Testis (tissue), 3 donors: ENCODE results near the gene MTURN. TPM values are rescaled to one million over a fixed set of nuclear protein-coding genes. Genes with fewer than 3 reads are reported as not detected.

Source experiments
- DNase-seq: peaks from one replicate; pipeline ENCODE4 v3.0.0-alpha.2; 2019
- H3K27ac ChIP-seq, 2 donors: fragments of 200-600 bp; sonication (generic); one replicate each; pipeline ENCODE4 v1.5.1; 2019
- H3K27me3 ChIP-seq: fragments of 200-600 bp; sonication (generic); one replicate; pipeline ENCODE4 v1.5.1; 2019
- H3K36me3 ChIP-seq: fragments of 200-600 bp; sonication (generic); one replicate; pipeline ENCODE4 v1.5.1; 2017; ENCODE audit warnings: low read depth; ENCODE audit errors: missing control alignments
- H3K4me1 ChIP-seq: fragments of 200-600 bp; sonication (generic); one replicate; pipeline ENCODE4 v1.5.1; 2019
- H3K4me3 ChIP-seq, 2 donors: fragments of 200-600 bp; sonication (generic); one replicate each; pipeline ENCODE4 v1.5.1; 2017 to 2019
- H3K9me3 ChIP-seq: fragments of 200-600 bp; sonication (generic); one replicate; pipeline ENCODE4 v1.5.1; 2017
- CTCF ChIP-seq, 3 experiments: fragments of 450-650 bp in 2 of 3; fragments of 200-600 bp in 1 of 3; sonication (generic) in 1 of 3; IDR thresholded peaks; one replicate each; pipeline ENCODE4 v1.5.1; 2016 to 2019; ENCODE audit warnings: antibody characterized with exemption in 3 of 3, mild to moderate bottlenecking in 2 of 3, moderate library complexity in 1 of 3
- POLR2A ChIP-seq: fragments of 450-650 bp; IDR thresholded peaks from one replicate; pipeline ENCODE4 v1.6.1; 2017; ENCODE audit warnings: antibody characterized with exemption, mild to moderate bottlenecking, moderate library complexity
- WGBS, 2 donors: methylation state at CpG; one replicate each; pipeline ENCODE4 v1.1.5; 2018; 5-methylcytosine and 5-hydroxymethylcytosine counted together
- intact Hi-C: fragments of 100-400 bp; cut with DNase I; formaldehyde crosslinking; loops from one replicate; pipeline ENCODE4 v1.15.1; 2023; ENCODE audit warnings: low total_unique reads
- polyA plus RNA-seq: library from polyadenylated mRNA; stranded (reverse); fragments of 350-450 nt; fragmentation: Illumina TruSeq; extraction: RNeasy Lipid Tissue Mini Kit (QIAGEN cat#74804); gene quantifications from one replicate; pipeline ENCODE4 v1.2.3, GENCODE V29; 2014; ENCODE audit warnings: low read depth, low replicate concordance; ENCODE audit not compliant: insufficient read depth
- total RNA-seq, 2 donors: library from RNA; depleted of rRNA; stranded (reverse); fragments of >200 nt; gene quantifications; one replicate each; pipeline ENCODE4 v1.2.3, GENCODE V29; 2016

MTURN gene
- total and polyA plus RNA-seq, 3 donors from 2014 or later = 17.3 to 25.6 (median 19.3) TPM

GRCh38 chr7:30162133-30162532, 27.3 kb downstream of the MTURN start:
- no peak for DNase-seq
- no peak overlapping the region for H3K4me3 ChIP-seq
- no peaks in the 10 kb centered on the region for H3K9me3 ChIP-seq
- peaks cover 4% of the 10 kb centered on the region for H3K4me1 ChIP-seq
- H3K27ac ChIP-seq = no peak overlapping the region
- intact Hi-C loops = no loop called here
- TF ChIP-seq CTCF (IDR thresholded peaks at IDR 0.05) = no peak
- no peak for TF ChIP-seq POLR2A
- H3K27me3 ChIP-seq = no peaks in the 10 kb centered on the region
- H3K36me3 ChIP-seq = no peaks in the 10 kb centered on the region
- 64 to 76% methylated on average over 3 of the region's 3 CpGs for WGBS, 2 donors

DNA sequence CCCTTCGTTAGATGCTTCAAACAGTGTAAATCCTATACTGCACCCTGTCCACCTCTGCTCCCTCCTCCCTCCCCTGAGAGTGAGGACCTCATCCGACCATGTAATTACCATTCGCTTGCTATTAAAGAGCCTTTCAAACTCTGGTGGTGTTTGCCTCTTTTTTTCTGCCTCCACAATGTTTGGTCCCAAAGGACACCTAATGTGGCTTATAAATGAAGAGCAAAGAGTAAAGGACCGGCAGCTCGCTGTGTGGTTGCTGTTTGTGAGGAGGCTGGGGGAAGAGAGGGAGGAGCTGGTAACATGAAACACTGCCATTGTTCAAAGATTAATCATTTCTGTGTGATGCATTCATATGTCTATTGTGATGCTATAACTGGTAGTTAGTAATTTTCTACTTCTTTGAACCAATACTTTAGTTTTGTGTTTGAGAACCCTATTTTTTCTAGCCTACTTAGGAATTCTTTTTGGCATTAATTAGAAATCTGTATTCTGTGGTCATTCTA, 27.9 kb downstream of the MTURN start:
- Histone ChIP-seq H3K4me1 (peaks cover 4% of the 10 kb centered on the region), H3K4me3 (no peak overlapping the region), H3K27me3 (no peaks in the 10 kb centered on the region), H3K27ac (no peak overlapping the region), H3K9me3 (no peaks in the 10 kb centered on the region), H3K36me3 (no peaks in the 10 kb centered on the region)
- WGBS, 2 donors = 60 to 65% methylated on average over 5 of the region's 5 CpGs
- no peak for DNase-seq
- TF ChIP-seq CTCF (IDR thresholded peaks at IDR 0.05) = no peak
- TF ChIP-seq POLR2A = no peak
- intact Hi-C loops = no loop called here

DNA sequence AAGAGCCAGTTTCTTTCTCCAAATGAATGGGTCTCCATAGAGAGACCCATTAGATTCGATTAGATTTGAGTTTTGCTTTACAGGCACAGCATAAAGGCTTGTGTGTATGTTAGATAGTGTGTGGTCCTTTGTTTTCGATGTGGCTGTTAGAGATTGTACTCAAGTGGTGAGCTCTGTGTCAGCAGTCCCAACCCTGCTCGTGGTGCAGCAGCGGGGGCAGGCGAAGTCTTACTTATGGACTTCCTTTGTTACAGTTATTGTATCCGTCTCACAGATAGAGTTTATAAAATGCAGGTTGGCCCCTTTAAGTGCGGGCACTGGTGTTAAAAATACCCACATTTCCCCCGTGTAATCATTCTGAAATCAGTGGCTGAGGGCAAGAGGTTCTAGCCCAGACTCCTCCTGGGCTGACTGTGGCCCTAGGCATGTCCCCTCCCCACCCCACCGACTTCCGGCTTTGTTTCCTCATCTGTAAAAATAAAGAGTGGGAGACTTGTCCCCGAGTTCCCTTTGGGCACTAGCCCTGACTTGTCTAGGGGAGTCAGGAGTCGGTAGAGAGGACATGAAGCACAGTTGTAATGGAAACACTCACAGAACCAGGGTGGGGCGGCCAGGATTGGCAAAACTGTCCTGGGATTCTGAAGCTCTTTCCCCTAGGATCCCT, 28.6 kb downstream of the MTURN start:
- H3K36me3 ChIP-seq = no peaks in the 10 kb centered on the region
- H3K4me3 ChIP-seq = no peak overlapping the region
- H3K4me1 ChIP-seq = peaks cover 4% of the 10 kb centered on the region
- H3K9me3 ChIP-seq = no peaks in the 10 kb centered on the region
- 60 to 68% methylated on average over 13 of the region's 13 CpGs for WGBS, 2 donors
- intact Hi-C loops = no loop called here
- no peaks in the 10 kb centered on the region for H3K27me3 ChIP-seq
- no peak overlapping the region for H3K27ac ChIP-seq
- no peak for DNase-seq
- no peak for TF ChIP-seq CTCF (IDR thresholded peaks at IDR 0.05)
- TF ChIP-seq POLR2A = no peak

GRCh38 chr7:30164567-30164966, 29.8 kb downstream of the MTURN start:
- no peaks in the 10 kb centered on the region for H3K9me3 ChIP-seq
- no peak overlapping the region for H3K4me3 ChIP-seq
- no peaks in the 10 kb centered on the region for H3K36me3 ChIP-seq
- 79 to 84% methylated on average over 6 of the region's 6 CpGs for WGBS, 2 donors
- DNase-seq = no peak
- no peak overlapping the region for H3K27ac ChIP-seq
- H3K4me1 ChIP-seq = peaks cover 3% of the 10 kb centered on the region
- peak in 2 of 3 experiments; percentile 32 to 46 for TF ChIP-seq CTCF (IDR thresholded peaks at IDR 0.05)
- TF ChIP-seq POLR2A = no peak
- intact Hi-C loops = no loop called here
- H3K27me3 ChIP-seq = no peaks in the 10 kb centered on the region

DNA sequence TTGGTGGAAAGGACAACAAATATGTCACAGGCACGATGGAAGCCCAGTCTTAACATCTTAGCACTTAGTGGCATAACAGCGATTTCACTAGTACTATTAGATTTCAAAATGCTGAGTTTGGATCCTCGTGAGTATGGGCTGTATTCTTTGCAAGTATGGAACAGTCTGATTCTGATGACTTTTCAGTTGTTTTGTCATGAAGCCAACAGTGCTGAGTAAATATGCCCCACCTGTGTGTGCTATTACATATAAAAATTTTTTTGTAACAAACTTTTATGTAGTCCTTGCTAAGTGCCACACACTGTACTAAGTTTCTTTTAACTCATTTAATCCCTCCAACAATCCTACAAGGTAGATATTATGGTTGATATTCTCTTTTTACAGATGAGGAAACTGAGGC, 30.8 kb downstream of the MTURN start:
- no peak for DNase-seq
- H3K4me1 ChIP-seq = no peaks in the 10 kb centered on the region
- no peak overlapping the region for H3K27ac ChIP-seq
- no peaks in the 10 kb centered on the region for H3K27me3 ChIP-seq
- H3K36me3 ChIP-seq = no peaks in the 10 kb centered on the region
- intact Hi-C loops = no loop called here
- no peak for TF ChIP-seq POLR2A
- TF ChIP-seq CTCF (IDR thresholded peaks at IDR 0.05) = no peak
- no peak overlapping the region for H3K4me3 ChIP-seq
- no peaks in the 10 kb centered on the region for H3K9me3 ChIP-seq
- WGBS, 2 donors = 87 to 92% methylated on average over 3 of the region's 3 CpGs
